ENCODE measurements around the gene CYP26C1.

GRCh38 chr10:93032809-93033137, 27.8 kb upstream of the CYP26C1 start:
- no peak for TF ChIP-seq CTCF (IDR thresholded peaks at IDR 0.05)
- no peak for TF ChIP-seq POLR2A (IDR thresholded peaks at IDR 0.05)
